SK-N-MC (cell line): ENCODE measurements around the gene ZDHHC11B.
"Not testable (repeated sequence)": the region's sequence is repeated elsewhere in the genome, so short reads cannot be mapped to it uniquely, and the experiment has no call there.

Source experiments
- DNase-seq: peaks from one replicate; pipeline ENCODE4 v3.0.0-alpha.2; 2011; ENCODE audit warnings: low read depth, low spot score
- H3K27ac ChIP-seq: fragments of 200-600 bp; sonication (generic); 2 replicates; pipeline ENCODE4 v1.5.1; 2016; ENCODE audit warnings: mixed run types
- H3K36me3 ChIP-seq: fragments of 200-600 bp; sonication (generic); 2 replicates; pipeline ENCODE4 v1.6.1; 2017; ENCODE audit warnings: antibody characterized with exemption, low read length, mixed read lengths; ENCODE audit not compliant: insufficient read depth
- H3K4me3 ChIP-seq: fragments of 200-600 bp; sonication (generic); 2 replicates; pipeline ENCODE4 v1.5.1; 2016
- H3K9ac ChIP-seq: fragments of 200-600 bp; sonication (generic); 2 replicates; pipeline ENCODE4 v1.8.0; 2017; ENCODE audit warnings: mixed run types, mixed read lengths; ENCODE audit not compliant: insufficient read length
- H3K9me3 ChIP-seq: fragments of 200-600 bp; sonication (generic); 2 replicates; pipeline ENCODE4 v1.6.1; 2017; ENCODE audit warnings: low read depth, mild to moderate bottlenecking, antibody characterized with exemption, low read length, moderate library complexity, mixed read lengths
- EZH2 ChIP-seq: fragments of 200-600 bp; sonication (generic); IDR thresholded peaks from one replicate; pipeline ENCODE4 v1.6.1; 2017; ENCODE audit warnings: antibody characterized with exemption
- FOXP2 ChIP-seq: optimal IDR thresholded peaks from 2 replicates; pipeline ENCODE3; 2011; ENCODE audit warnings: mild to moderate bottlenecking, moderate library complexity; ENCODE audit not compliant: insufficient read depth; ENCODE audit errors: extremely low read length, control extremely low read depth
- POLR2AphosphoS5 ChIP-seq: IDR thresholded peaks from 2 replicates; pipeline ENCODE4 v1.6.1; 2012; ENCODE audit warnings: mild to moderate bottlenecking, low read depth, low read length, borderline replicate concordance

ZDHHC11B gene

GRCh38 chr5:778967-779366 lies 5.6 kb downstream of the ZDHHC11B start:
- not testable (repeated sequence) for H3K27ac ChIP-seq, H3K4me3 ChIP-seq, DNase-seq, H3K9me3 ChIP-seq, H3K9ac ChIP-seq, H3K36me3 ChIP-seq

- H3K36me3 ChIP-seq, H3K9ac ChIP-seq, H3K4me3 ChIP-seq, DNase-seq, H3K9me3 ChIP-seq, H3K27ac ChIP-seq: not testable (repeated sequence)
These were observed 6.1 kb downstream of the ZDHHC11B start for GRCh38 chr5:778421-778820.

- no peak overlapping the region for H3K27ac ChIP-seq
- H3K36me3 ChIP-seq: no peaks in the 10 kb centered on the region
- H3K9me3 ChIP-seq: no peaks in the 10 kb centered on the region
- no peak overlapping the region for H3K4me3 ChIP-seq
- DNase-seq: no peak
- TF ChIP-seq FOXP2 (no peak), EZH2 (no peak), POLR2AphosphoS5 (no peak)
- H3K9ac ChIP-seq: no peak overlapping the region
These were observed 6.8 kb downstream of the ZDHHC11B start for GRCh38 chr5:777756-778161.

- DNase-seq: no peak
- no peak overlapping the region for H3K27ac ChIP-seq
- TF ChIP-seq POLR2AphosphoS5 (no peak), EZH2 (no peak), FOXP2 (no peak)
- no peak overlapping the region for H3K4me3 ChIP-seq
- no peaks in the 10 kb centered on the region for H3K36me3 ChIP-seq
- H3K9me3 ChIP-seq: no peaks in the 10 kb centered on the region
- no peak overlapping the region for H3K9ac ChIP-seq
These were observed 7.4 kb downstream of the ZDHHC11B start for GRCh38 chr5:776862-777711.

GRCh38 chr5:775961-776861 lies 8.3 kb downstream of the ZDHHC11B start:
- Histone ChIP-seq H3K9ac (no peak overlapping the region), H3K9me3 (no peaks in the 10 kb centered on the region), H3K27ac (no peak overlapping the region), H3K36me3 (no peaks in the 10 kb centered on the region), H3K4me3 (no peak overlapping the region)
- DNase-seq: no peak
- no peak for TF ChIP-seq FOXP2
- TF ChIP-seq EZH2: no peak
- TF ChIP-seq POLR2AphosphoS5: no peak

- H3K36me3 ChIP-seq, DNase-seq, H3K9me3 ChIP-seq: not testable (repeated sequence)
These were observed 9.0 kb downstream of the ZDHHC11B start for GRCh38 chr5:775595-775960.

GRCh38 chr5:774854-775505 lies 9.5 kb downstream of the ZDHHC11B start:
- not testable (repeated sequence) for H3K4me3 ChIP-seq, H3K9me3 ChIP-seq, H3K36me3 ChIP-seq, H3K9ac ChIP-seq, H3K27ac ChIP-seq, DNase-seq

More at GRCh38 chr5:775595-775960, 9.0 kb downstream of the ZDHHC11B start:
- not testable (repeated sequence) for H3K4me3 ChIP-seq, H3K9ac ChIP-seq, H3K27ac ChIP-seq

GRCh38 chr5:774304-774703 lies 10.2 kb downstream of the ZDHHC11B start:
- not testable (repeated sequence) for DNase-seq, H3K36me3 ChIP-seq, H3K27ac ChIP-seq, H3K4me3 ChIP-seq, H3K9ac ChIP-seq, H3K9me3 ChIP-seq
